ENCODE results near the gene HTR6.

HTR6 gene

DNA sequence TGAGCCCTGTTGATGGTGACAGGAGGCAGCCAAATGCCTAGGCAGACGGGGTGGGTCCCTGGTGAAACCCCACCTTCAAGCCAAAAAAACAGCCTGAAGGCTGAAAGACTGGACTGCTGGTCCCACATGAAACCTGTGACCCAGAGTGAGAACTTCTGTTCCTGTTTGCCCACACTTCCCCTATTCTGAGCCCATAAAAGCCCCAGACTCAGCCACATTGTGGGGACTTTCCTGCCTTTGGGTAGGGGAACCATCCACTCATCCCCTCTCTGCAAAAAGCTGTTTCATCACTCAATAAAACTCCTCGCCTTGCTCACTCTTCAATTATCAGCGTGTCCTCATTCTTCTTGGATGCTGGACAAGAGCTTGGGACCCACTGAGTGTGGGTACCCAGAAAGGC is 25.2 kb downstream of the HTR6 start:
- no peak for DNase-seq

DNA sequence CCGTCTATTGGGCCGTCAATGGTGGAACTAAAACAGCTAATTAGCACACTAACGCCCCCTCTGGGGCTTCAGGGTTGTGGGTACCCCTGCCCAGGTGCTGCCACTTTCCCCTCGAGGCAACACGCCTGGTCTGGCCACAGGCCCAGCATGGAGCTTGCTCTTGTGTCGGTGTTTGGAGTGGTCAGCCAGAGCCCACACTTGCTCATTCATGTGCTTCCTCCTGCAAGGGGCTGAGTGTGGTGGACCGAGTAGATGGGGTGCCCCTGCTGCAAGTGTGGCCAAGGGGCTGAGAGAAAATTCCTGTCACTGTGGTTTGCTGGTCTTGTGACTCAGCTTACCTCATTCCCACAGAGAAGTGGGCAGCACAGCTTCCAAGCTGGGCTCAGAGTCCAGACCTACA is 25.7 kb downstream of the HTR6 start:
- no peak for DNase-seq

DNA sequence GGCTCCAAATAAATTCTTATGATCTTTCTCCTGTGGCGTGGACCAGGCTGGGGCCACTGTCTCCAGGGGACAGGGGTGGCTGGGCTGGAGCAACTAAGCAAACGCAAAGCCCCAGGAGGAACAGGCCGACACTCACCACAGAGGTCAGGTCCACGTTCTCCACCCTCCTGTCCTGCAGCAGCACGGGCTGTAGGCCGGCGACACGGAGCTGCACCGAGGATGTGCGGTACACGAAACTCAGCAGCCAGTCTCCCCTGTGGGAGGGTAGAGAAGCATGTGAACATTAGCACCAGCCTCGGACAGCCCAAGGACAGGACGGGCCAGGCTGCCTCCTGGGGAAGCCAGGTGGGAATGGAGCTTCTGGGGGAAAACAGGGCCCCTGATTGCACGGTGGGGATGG is 29.6 kb downstream of the HTR6 start:
- DNase-seq: no peak

DNA sequence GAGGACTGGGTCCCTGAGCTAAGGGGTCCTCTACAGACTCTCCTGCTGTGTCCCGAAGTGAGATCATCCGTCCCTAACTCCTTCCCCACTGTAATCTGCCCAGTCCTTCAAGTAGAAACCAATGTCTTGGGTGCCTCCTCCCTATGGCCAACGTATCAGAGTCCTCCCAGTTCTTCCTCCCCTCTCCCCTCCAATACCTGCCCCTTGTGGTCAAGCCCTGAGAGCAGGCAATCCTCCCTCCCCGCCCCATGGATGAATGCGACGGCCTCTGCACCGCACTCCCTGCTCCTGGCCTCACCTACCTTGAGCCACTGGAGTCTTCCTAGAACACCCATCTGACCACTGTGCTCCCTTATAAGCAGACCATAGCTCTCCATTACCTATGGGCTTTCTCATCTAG is 31.1 kb downstream of the HTR6 start:
- DNase-seq: no peak

DNA sequence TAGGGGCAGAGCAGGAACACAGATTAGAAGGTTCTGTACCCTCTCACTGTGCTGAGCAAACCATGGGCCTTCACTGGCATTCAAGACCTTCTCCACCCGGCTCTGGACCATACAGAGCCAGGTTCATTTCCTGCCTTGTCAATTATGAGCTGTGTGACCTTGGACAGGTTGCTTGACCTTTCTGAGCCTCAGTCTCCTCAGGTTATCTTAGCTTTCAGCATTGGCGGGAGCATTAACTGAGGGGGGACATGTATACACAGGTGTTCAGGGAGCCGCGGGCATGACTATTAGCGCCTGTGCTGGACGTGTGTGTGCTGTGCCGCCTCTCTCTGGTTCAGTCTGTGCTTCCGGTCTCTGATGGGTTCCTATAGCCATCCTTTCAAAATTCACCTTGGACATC is 32.1 kb downstream of the HTR6 start:
- no peak for DNase-seq

GRCh38 chr1:19698181-19698580 is 33.5 kb downstream of the HTR6 start:
- no peak for DNase-seq

GRCh38 chr1:19700079-19700777 is 35.6 kb downstream of the HTR6 start:
- no peak for DNase-seq

GRCh38 chr1:19703280-19703679 is 38.6 kb downstream of the HTR6 start:
- DNase-seq: no peak

GRCh38 chr1:19704247-19705113 is 39.8 kb downstream of the HTR6 start:
- peak; percentile 44 for DNase-seq

DNA sequence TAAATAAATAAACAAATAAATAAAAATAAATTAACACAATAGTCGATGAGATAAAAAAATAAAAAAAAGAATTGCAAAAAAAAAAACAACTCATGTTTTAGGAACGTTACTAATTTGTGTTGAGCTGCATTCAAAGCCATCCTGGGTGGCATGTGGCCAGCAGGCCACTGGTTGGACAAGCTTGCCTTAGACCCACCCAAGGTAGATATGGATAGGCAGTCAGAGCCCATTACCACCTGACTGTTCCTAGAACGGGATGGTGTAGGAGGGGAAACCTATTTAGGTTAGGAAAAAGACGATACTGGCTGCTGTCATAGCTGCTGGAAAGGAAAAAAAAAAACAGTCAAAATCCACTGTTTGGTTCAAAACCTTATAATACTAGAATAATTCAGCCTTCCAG is 40.8 kb downstream of the HTR6 start:
- no peak for DNase-seq

DNA sequence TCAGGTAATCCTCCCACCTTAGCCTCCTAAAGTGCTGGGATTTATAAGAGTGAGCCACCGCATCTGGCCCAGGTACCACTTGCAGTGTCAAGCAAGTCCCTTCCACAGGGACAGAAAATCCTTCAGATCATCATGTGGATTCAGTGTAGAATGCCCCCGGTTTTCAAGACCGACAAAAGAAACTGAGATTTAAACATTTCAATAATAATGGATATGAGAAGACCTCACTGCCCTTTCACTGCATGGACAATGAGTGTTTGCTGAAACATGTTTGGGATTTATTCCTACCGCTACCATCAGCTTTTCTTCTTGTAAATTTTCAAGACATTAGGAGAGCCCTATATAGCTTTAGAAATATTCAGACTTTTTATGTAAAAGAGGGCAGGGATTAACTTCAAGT is 41.5 kb downstream of the HTR6 start:
- no peak for DNase-seq

- no peak for DNase-seq
Measured at GRCh38 chr1:19708567-19709110, 44.0 kb downstream of the HTR6 start.

DNA sequence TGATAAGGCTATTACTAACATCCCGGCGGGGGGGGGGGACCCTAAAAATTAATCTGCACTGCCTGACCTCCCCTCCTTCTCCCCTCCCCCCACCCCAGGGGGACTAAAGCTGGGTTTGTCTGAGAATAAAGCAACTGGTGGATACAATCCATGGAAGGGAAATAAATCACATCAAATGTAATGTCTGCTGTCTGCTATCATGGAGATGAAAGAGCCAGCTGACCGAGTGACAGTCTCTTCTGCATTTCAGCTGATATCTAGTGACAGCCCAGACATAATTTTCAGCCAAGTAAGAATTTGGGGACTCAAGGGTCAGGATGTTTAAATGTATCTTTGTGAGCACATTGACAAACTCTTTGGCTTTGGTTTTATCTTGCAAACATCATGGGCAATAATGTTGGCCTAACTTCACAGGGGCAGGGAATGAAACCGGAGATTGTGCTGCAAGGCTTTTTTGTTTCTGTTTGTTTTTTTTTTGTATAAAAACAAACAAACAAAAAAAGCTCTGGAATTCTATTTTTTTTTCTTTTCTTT is 44.7 kb downstream of the HTR6 start:
- DNase-seq: no peak

DNA sequence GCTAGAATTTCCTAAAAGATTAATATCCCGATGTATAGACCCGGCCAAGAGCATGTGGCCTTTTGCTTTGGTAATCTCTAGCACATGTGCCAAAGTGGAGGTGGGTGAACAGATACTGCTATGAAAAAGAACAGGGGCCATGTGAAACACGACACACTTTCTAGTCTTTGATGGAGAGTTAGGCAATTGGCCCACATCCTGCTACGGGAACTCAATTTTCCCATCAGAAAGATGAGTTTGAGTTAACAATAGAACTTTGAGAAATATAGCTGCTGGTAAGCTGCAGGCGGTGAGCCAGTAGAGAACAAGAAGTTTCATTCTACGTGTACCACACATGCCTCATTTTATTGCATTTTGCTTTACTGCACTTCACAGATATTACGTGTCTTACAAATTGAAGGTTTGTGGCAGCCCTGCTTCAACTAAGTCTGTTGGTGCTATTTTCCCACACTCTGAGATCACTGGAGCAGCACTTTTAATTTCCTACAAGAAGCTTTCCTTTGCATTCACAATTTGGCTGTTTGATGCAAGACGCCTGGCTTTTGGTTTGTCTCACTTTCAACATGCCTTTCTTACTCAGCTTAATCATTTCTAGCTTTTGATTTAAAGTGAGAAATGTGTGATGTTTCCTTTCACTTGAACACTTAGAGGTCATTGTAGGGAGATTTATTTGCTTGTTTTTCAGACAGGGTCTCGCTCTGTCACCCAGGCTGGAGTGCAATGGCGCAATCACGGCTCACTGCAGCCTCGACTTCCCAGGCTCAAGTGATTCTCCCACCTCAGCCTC is 46.3 kb downstream of the HTR6 start:
- DNase-seq: no peak

- DNase-seq: no peak
Measured at GRCh38 chr1:19712928-19713327, 48.3 kb downstream of the HTR6 start.

DNA sequence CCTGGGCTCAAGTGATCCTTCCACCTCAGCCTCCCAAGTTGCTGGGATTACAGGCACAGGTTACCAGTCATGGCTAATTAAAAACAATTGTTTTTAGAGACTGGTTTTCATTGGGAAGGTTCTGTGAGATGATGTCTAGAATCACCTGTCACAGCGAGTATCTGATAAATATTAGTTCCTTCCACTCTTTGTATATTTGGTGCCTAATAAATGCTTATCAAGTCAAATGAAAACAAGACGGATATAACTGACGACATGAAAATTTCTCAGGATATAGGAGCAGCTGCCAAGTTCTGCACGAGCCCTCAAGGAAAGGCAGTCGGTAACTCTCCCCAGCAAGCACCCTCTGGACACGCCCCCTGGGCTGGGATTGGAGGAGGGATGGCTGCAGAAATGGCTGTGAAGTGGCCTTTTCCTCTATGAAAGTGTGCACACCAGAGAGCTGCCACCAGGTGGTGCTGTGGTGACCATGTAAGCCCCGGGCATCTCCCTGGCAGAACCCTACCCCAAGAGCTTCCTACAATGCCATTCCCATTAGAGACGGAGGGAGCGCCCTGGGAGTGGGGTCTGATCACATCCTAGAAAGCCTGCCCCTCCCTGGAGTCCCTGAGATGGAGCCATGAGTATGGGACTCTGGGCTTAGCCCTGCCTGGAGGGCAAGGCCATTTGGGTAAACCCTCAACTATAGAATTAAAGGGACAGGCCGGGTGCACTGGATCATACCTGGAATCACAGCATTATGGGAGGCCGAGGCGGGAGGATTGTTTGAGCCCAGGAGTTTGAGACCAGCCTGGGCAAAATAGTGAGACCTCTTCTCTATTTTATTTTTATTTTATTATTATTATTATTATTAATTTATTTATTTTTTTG is 50.9 kb downstream of the HTR6 start:
- DNase-seq: peak; percentile 96

DNA sequence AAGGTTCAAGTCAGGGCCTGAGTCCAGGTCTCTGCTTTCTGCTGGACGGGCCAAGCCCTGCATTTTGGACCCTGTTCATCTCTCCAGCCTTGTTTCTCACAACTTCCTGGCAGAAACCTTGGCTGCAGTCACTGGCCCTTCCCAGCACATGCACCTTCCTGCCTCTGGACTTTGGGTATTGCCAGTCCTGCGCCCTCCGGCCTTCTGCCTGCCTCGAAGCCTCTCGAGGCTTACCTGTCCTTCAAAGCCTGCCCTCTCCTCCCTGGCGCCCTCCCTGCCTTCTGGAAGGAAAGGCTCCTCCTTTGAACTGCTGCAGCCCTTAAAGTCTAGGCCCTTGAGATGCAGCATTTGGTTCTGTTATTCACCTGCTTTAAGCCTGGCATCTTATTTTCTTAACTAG is 52.8 kb downstream of the HTR6 start:
- DNase-seq: no peak

DNA sequence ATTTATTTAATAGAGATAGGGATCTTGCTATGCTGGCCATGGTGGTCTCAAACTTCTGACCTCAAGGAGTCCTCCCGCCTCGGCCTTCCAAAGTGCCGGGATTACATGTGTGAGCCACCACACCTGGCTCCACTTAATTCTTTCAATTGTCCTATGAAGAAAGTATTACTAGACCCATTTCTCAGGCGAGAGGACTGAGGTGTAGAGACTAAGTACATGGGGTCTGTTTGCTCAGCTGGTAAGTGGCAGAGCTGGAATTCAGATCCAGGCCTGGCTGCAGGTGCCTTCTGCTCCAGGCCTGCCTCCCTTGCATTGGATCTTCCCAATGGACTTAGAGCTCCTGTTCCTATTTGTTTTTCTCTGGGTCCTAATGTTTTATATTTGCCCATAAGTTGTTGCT is 55.5 kb downstream of the HTR6 start:
- no peak for DNase-seq

DNA sequence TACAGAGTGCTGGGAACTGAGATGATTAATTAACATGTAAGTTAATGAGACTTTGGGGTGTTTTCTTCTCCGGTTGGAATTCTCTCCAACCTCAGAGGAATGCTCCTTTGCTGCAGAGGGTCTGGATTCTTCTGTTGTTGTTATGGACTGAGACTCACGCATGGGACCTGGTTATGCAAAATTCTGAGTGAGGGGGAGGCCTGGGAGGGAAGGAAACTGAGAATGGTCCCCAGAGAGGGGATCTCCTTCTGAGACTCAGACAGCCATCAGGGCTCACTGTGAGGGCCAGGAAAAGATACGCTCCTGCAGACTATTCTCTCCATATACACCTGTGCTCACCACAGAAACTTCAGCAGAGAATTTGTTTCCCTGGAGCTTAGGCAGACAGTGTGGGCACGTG is 56.3 kb downstream of the HTR6 start:
- no peak for DNase-seq

GRCh38 chr1:19723874-19724273 is 59.2 kb downstream of the HTR6 start:
- no peak for DNase-seq

- no peak for DNase-seq
Measured at GRCh38 chr1:19725606-19726005, 60.9 kb downstream of the HTR6 start.

All from NCI-H1105 (cell line).